Activated naive CD4-positive, alpha-beta T cell treated with anti-CD3 and anti-CD28 coated beads for 36 hours (primary cell): ENCODE results near the gene ZRANB1. TPM values are rescaled to one million over a fixed set of nuclear protein-coding genes. Genes with fewer than 3 reads are reported as not detected.

ENCODE experiments used
- CTCF ChIA-PET: fragments of 350-600 bp; sonication (Branson Sonifier 250); formaldehyde crosslinking; loops from one replicate; lab custom pipeline; 2021; ENCODE audit warnings: antibody characterized with exemption; lab: Charles Lee
- DNase-seq: peaks from one replicate; pipeline ENCODE4 v3.0.0-alpha.2; 2020
- H3K27ac Mint-ChIP-seq: one replicate; pipeline ENCODE4 v1.8.0; 2021; ENCODE audit warnings: mild to moderate bottlenecking, mixed read lengths
- H3K27me3 Mint-ChIP-seq: one replicate; pipeline ENCODE4 v1.8.0; 2021; ENCODE audit warnings: low read depth, mixed read lengths
- H3K36me3 Mint-ChIP-seq: one replicate; pipeline ENCODE4 v1.8.0; 2021; ENCODE audit warnings: low read depth, mixed read lengths
- H3K4me1 Mint-ChIP-seq: one replicate; pipeline ENCODE4 v1.8.0; 2021; ENCODE audit warnings: low read depth, mixed read lengths
- H3K4me3 Mint-ChIP-seq: one replicate; pipeline ENCODE4 v1.8.0; 2021; ENCODE audit warnings: mild to moderate bottlenecking, moderate library complexity, mixed read lengths
- H3K9me3 Mint-ChIP-seq: one replicate; pipeline ENCODE4 v1.8.0; 2021; ENCODE audit warnings: mixed read lengths
- intact Hi-C: fragments of 100-400 bp; cut with micrococcal nuclease; formaldehyde crosslinking; loops from one replicate; pipeline ENCODE4 v1.15.1; 2023
- total RNA-seq, 2 experiments: library from RNA; stranded (reverse); gene quantifications; one replicate each; pipeline ENCODE4 v1.2.3, GENCODE V29; 2021

ZRANB1 gene
- total RNA-seq, 2 experiments from 2014 or later: 10.1 to 10.8 TPM

GRCh38 chr10:124999433-125000365 lies 57.8 kb downstream of the ZRANB1 start:
- Mint-ChIP-seq H3K4me3 (no peak overlapping the region), H3K9me3 (no peaks in the 10 kb centered on the region), H3K27ac (no peak overlapping the region), H3K4me1 (no peaks in the 10 kb centered on the region), H3K27me3 (no peaks in the 10 kb centered on the region), H3K36me3 (no peaks in the 10 kb centered on the region)
- intact Hi-C loops: no loop called here
- CTCF ChIA-PET: interaction anchor here (0.6 kb wide), 1 partner anchor 1375 kb away, joined by 3 read pairs; no protein-coding TSS in a partner anchor
- DNase-seq: no peak

- Mint-ChIP-seq H3K36me3 (no peaks in the 10 kb centered on the region), H3K27ac (no peak overlapping the region), H3K4me1 (no peaks in the 10 kb centered on the region), H3K9me3 (no peaks in the 10 kb centered on the region), H3K27me3 (no peaks in the 10 kb centered on the region), H3K4me3 (no peak overlapping the region)
- CTCF ChIA-PET: interaction anchor here (1.1 kb wide), 1 partner anchor 16 kb away, joined by 3 read pairs; no protein-coding TSS in a partner anchor
- DNase-seq: peak; percentile 10
- intact Hi-C loops: no loop called here
Observed at GRCh38 chr10:125000366-125001312, 58.7 kb downstream of the ZRANB1 start.

GRCh38 chr10:125001313-125002046 lies 59.6 kb downstream of the ZRANB1 start:
- intact Hi-C loops: no loop called here
- Mint-ChIP-seq H3K27me3 (no peaks in the 10 kb centered on the region), H3K4me1 (no peaks in the 10 kb centered on the region), H3K36me3 (no peaks in the 10 kb centered on the region), H3K9me3 (no peaks in the 10 kb centered on the region), H3K27ac (no peak overlapping the region), H3K4me3 (no peak overlapping the region)
- CTCF ChIA-PET: interaction anchor here (1.1 kb wide), 1 partner anchor 15 kb away, joined by 3 read pairs; no protein-coding TSS in a partner anchor
- DNase-seq: no peak

- Mint-ChIP-seq H3K36me3 (no peaks in the 10 kb centered on the region), H3K4me1 (no peaks in the 10 kb centered on the region), H3K9me3 (no peaks in the 10 kb centered on the region), H3K27me3 (no peaks in the 10 kb centered on the region), H3K4me3 (no peak overlapping the region), H3K27ac (no peak overlapping the region)
- no peak for DNase-seq
- CTCF ChIA-PET: interaction anchor here (1.1 kb wide), 1 partner anchor 14 kb away, joined by 3 read pairs; no protein-coding TSS in a partner anchor
- intact Hi-C loops: no loop called here
Observed at GRCh38 chr10:125002047-125002422, 60.1 kb downstream of the ZRANB1 start.

- no peaks in the 10 kb centered on the region for H3K9me3 Mint-ChIP-seq
- intact Hi-C loops: no loop called here
- no peaks in the 10 kb centered on the region for H3K27me3 Mint-ChIP-seq
- H3K36me3 Mint-ChIP-seq: no peaks in the 10 kb centered on the region
- H3K27ac Mint-ChIP-seq: no peak overlapping the region
- no peak for DNase-seq
- CTCF ChIA-PET: no interaction called here
- no peaks in the 10 kb centered on the region for H3K4me1 Mint-ChIP-seq
- no peak overlapping the region for H3K4me3 Mint-ChIP-seq
Observed at GRCh38 chr10:125002423-125003145, 60.7 kb downstream of the ZRANB1 start.

GRCh38 chr10:125003146-125003900 lies 61.4 kb downstream of the ZRANB1 start:
- H3K27me3 Mint-ChIP-seq: no peaks in the 10 kb centered on the region
- no peaks in the 10 kb centered on the region for H3K4me1 Mint-ChIP-seq
- no peak overlapping the region for H3K4me3 Mint-ChIP-seq
- no peaks in the 10 kb centered on the region for H3K36me3 Mint-ChIP-seq
- no peak for DNase-seq
- H3K27ac Mint-ChIP-seq: no peak overlapping the region
- H3K9me3 Mint-ChIP-seq: no peaks in the 10 kb centered on the region
- CTCF ChIA-PET: interaction anchor here (0.6 kb wide), 1 partner anchor 479 kb away, joined by 4 read pairs; no protein-coding TSS in a partner anchor
- intact Hi-C loops: no loop called here

GRCh38 chr10:125003901-125004467 lies 62.1 kb downstream of the ZRANB1 start:
- Mint-ChIP-seq H3K9me3 (no peaks in the 10 kb centered on the region), H3K4me3 (no peak overlapping the region), H3K27ac (no peak overlapping the region), H3K27me3 (no peaks in the 10 kb centered on the region), H3K4me1 (no peaks in the 10 kb centered on the region), H3K36me3 (no peaks in the 10 kb centered on the region)
- no peak for DNase-seq
- CTCF ChIA-PET: interaction anchor here (0.6 kb wide), 2 partner anchors 83 to 480 kb away, joined by 4 read pairs; no protein-coding TSS in a partner anchor
- intact Hi-C loops: no loop called here

- Mint-ChIP-seq H3K27me3 (no peaks in the 10 kb centered on the region), H3K27ac (no peak overlapping the region), H3K9me3 (no peaks in the 10 kb centered on the region), H3K4me1 (no peaks in the 10 kb centered on the region), H3K36me3 (no peaks in the 10 kb centered on the region), H3K4me3 (no peak overlapping the region)
- intact Hi-C loops: no loop called here
- CTCF ChIA-PET: no interaction called here
- no peak for DNase-seq
Observed at GRCh38 chr10:125004571-125005311, 62.8 kb downstream of the ZRANB1 start.

GRCh38 chr10:125005312-125006187 lies 63.6 kb downstream of the ZRANB1 start:
- CTCF ChIA-PET: no interaction called here
- H3K27ac Mint-ChIP-seq: no peak overlapping the region
- H3K4me3 Mint-ChIP-seq: no peak overlapping the region
- no peaks in the 10 kb centered on the region for H3K4me1 Mint-ChIP-seq
- no peak for DNase-seq
- H3K27me3 Mint-ChIP-seq: no peaks in the 10 kb centered on the region
- H3K36me3 Mint-ChIP-seq: no peaks in the 10 kb centered on the region
- H3K9me3 Mint-ChIP-seq: no peaks in the 10 kb centered on the region
- intact Hi-C loops: no loop called here
